Endothelial cell of umbilical vein (primary cell): ENCODE data around the gene MRTFA. TPM values are rescaled to one million over a fixed set of nuclear protein-coding genes. Genes with fewer than 3 reads are reported as not detected.

Experiments
- BruUV-seq: library from RNA; stranded (reverse); fragments of 400-500 nt; replicated peaks from 2 replicates; lab custom pipeline; 2021; lab: Mats Ljungman, UMichigan
- CTCF ChIA-PET: fragments of 300-600, 350-600 bp; sonication (Branson Sonifier 250); formaldehyde crosslinking; loops from one replicate; lab custom pipeline; 2021; ENCODE audit warnings: antibody characterized with exemption, inconsistent platforms; lab: Charles Lee
- POLR2A ChIA-PET: fragments of 300-600, 350-600 bp; sonication (Branson Sonifier 250); formaldehyde crosslinking; loops from one replicate; lab custom pipeline; 2021; ENCODE audit warnings: antibody characterized with exemption, inconsistent platforms; lab: Charles Lee
- DNase-seq: peaks from one replicate; pipeline ENCODE4 v3.0.0-alpha.2; 2011; ENCODE audit warnings: low read depth, low spot score
- FAIRE-seq: peaks from 2 replicates; lab custom pipeline; 2011; peaks lifted over from hg19 to GRCh38; lab: Jason Lieb, UNC
- H2AFZ ChIP-seq: 2 replicates; pipeline ENCODE4 v1.6.0; 2012; ENCODE audit warnings: low read depth, low read length, control low read depth, inconsistent platforms
- H3K27ac ChIP-seq: 2 replicates; pipeline ENCODE4 v1.5.1; 2011; ENCODE audit warnings: low read depth, mild to moderate bottlenecking, control low read depth, low read length, moderate library complexity; ENCODE audit not compliant: insufficient read depth
- H3K27me3 ChIP-seq, 2 experiments: 2 replicates each; pipeline versions ENCODE4 v1.6.0 to v1.6.1; 2011; ENCODE audit warnings: low read length in 2 of 2, mixed read lengths in 1 of 2; ENCODE audit not compliant: control insufficient read depth in 2 of 2, insufficient read depth in 2 of 2
- H3K36me3 ChIP-seq, 2 experiments: 2 replicates in 1 of 2; 3 replicates in 1 of 2; pipeline ENCODE4 v1.5.1; 2011; ENCODE audit warnings: low read length in 2 of 2, mild to moderate bottlenecking in 1 of 2, moderate library complexity in 1 of 2; ENCODE audit not compliant: control insufficient read depth in 2 of 2, insufficient read depth in 2 of 2; ENCODE audit errors: extremely low read depth in 1 of 2
- H3K4me1 ChIP-seq: 3 replicates; pipeline ENCODE4 v1.5.1; 2011; ENCODE audit warnings: mild to moderate bottlenecking, low read length; ENCODE audit not compliant: control insufficient read depth, insufficient read depth; ENCODE audit errors: extremely low read depth
- H3K4me2 ChIP-seq: 2 replicates; pipeline ENCODE4 v1.6.1; 2011; ENCODE audit warnings: low read length, control low read depth, mixed read lengths; ENCODE audit not compliant: insufficient read depth
- H3K4me3 ChIP-seq, 3 experiments: fragments of 200-600 bp in 1 of 3; sonication (generic), shearing (Covaris generic) in 1 of 3; replicated peaks in 1 of 3; 2 replicates each; pipeline ENCODE4 v1.5.1; 2011 to 2016; ENCODE audit warnings: control low read depth in 3 of 3, low read length in 3 of 3, mild to moderate bottlenecking in 2 of 3, inconsistent platforms in 1 of 3, low read depth in 1 of 3, moderate library complexity in 1 of 3; ENCODE audit not compliant: insufficient read depth in 1 of 3
- H3K79me2 ChIP-seq: 2 replicates; pipeline ENCODE4 v1.6.0; 2012; ENCODE audit warnings: low read length, inconsistent platforms; ENCODE audit not compliant: control insufficient read depth, insufficient read depth
- H3K9ac ChIP-seq: replicated peaks from 2 replicates; pipeline ENCODE3; 2011; ENCODE audit warnings: low read length, control low read depth; ENCODE audit not compliant: insufficient read depth; ENCODE audit errors: extremely low read depth
- H3K9me1 ChIP-seq: replicated peaks from 3 replicates; pipeline ENCODE4 v1.6.0; 2011; ENCODE audit warnings: mild to moderate bottlenecking, low read length; ENCODE audit not compliant: control insufficient read depth, insufficient read depth; ENCODE audit errors: extremely low read depth
- H3K9me3 ChIP-seq: replicated peaks from 2 replicates; pipeline ENCODE4 v1.5.1; 2012; ENCODE audit warnings: low read length, inconsistent platforms; ENCODE audit not compliant: control insufficient read depth, insufficient read depth
- H4K20me1 ChIP-seq: replicated peaks from 2 replicates; pipeline ENCODE3; 2011; ENCODE audit warnings: mild to moderate bottlenecking, low read length; ENCODE audit not compliant: control insufficient read depth, insufficient read depth; ENCODE audit errors: extremely low read depth
- EZH2 ChIP-seq: IDR thresholded peaks from 2 replicates; pipeline ENCODE4 v1.6.1; 2012; ENCODE audit warnings: borderline replicate concordance, low read depth, mild to moderate bottlenecking, moderate library complexity, low read length, inconsistent platforms; ENCODE audit not compliant: severe bottlenecking
- FOS ChIP-seq: IDR thresholded peaks from 2 replicates; pipeline ENCODE4 v1.6.1; 2011; ENCODE audit warnings: mild to moderate bottlenecking, low read length, moderate library complexity, borderline replicate concordance; ENCODE audit not compliant: insufficient read depth
- GATA2 ChIP-seq: IDR thresholded peaks from 2 replicates; pipeline ENCODE4 v1.7.0; 2011; ENCODE audit warnings: low read depth, mild to moderate bottlenecking, moderate library complexity, mixed read lengths, low read length; ENCODE audit not compliant: insufficient read length, insufficient read depth
- JUN ChIP-seq: IDR thresholded peaks from 2 replicates; pipeline ENCODE4 v1.6.1; 2011; ENCODE audit warnings: borderline replicate concordance, low read depth; ENCODE audit not compliant: insufficient read length, insufficient read depth
- MYC ChIP-seq: IDR thresholded peaks from one replicate; pipeline ENCODE4 v1.6.1; 2011; ENCODE audit warnings: mild to moderate bottlenecking, low read depth, low read length
- POLR2A ChIP-seq: IDR thresholded peaks from 2 replicates; pipeline ENCODE4 v1.6.1; 2012; ENCODE audit warnings: low read depth, mild to moderate bottlenecking, control low read depth, low read length
- POLR2AphosphoS5 ChIP-seq: IDR thresholded peaks from 2 replicates; pipeline ENCODE4 v1.6.1; 2012; ENCODE audit warnings: low read depth, mild to moderate bottlenecking, control low read depth, low read length, moderate library complexity; ENCODE audit not compliant: insufficient read depth
- dilution Hi-C: fragments of 300-500 bp; cut with MboI; formaldehyde crosslinking; loops from one replicate; pipeline ENCODE4 v1.15.0; 2019; ENCODE audit warnings: low sequenced_read_pairs; ENCODE audit not compliant: extremely low pct_ligation_motif_present
- intact Hi-C: fragments of 100-400 bp; cut with micrococcal nuclease; formaldehyde crosslinking; loops from one replicate; pipeline ENCODE4 v1.10.0; 2022
- polyA plus RNA-seq, 4 experiments: library from polyadenylated mRNA; depleted of rRNA in 3 of 4; stranded (reverse) in 3 of 4; unstranded in 1 of 4; fragments of >200 nt; gene quantifications; 2 replicates each; pipeline versions ENCODE4 v1.2.1 to v1.2.3, GENCODE V29; 2011 to 2012; ENCODE audit warnings: missing spikeins in 1 of 4
- total RNA-seq: library from RNA; stranded (reverse); gene quantifications from 2 replicates; pipeline ENCODE4 v1.2.3, GENCODE V29; 2021
- TF ChIP-seq, protein P1 (sequence below), 2 donors: IDR thresholded peaks; 1 replicate in 1 of 2; 2 replicates in 1 of 2; pipeline ENCODE4 v1.5.1; 2011; ENCODE audit warnings: low read length in 2 of 2, mild to moderate bottlenecking in 2 of 2, moderate library complexity in 2 of 2, control low read depth in 1 of 2, inconsistent platforms in 1 of 2, low read depth in 1 of 2; ENCODE audit not compliant: insufficient read depth in 1 of 2; ENCODE audit errors: extremely low read depth in 1 of 2
- TF ChIP-seq, protein P2 (sequence below): IDR thresholded peaks from 2 replicates; pipeline ENCODE4 v1.6.1; 2011; ENCODE audit not compliant: insufficient read depth, insufficient read length

MRTFA gene
- total and polyA plus RNA-seq, 2 donors (not counting 3 experiments of a cell fraction or from before 2014, with no cell fraction given): 13.6 to 44.1 TPM

DNA sequence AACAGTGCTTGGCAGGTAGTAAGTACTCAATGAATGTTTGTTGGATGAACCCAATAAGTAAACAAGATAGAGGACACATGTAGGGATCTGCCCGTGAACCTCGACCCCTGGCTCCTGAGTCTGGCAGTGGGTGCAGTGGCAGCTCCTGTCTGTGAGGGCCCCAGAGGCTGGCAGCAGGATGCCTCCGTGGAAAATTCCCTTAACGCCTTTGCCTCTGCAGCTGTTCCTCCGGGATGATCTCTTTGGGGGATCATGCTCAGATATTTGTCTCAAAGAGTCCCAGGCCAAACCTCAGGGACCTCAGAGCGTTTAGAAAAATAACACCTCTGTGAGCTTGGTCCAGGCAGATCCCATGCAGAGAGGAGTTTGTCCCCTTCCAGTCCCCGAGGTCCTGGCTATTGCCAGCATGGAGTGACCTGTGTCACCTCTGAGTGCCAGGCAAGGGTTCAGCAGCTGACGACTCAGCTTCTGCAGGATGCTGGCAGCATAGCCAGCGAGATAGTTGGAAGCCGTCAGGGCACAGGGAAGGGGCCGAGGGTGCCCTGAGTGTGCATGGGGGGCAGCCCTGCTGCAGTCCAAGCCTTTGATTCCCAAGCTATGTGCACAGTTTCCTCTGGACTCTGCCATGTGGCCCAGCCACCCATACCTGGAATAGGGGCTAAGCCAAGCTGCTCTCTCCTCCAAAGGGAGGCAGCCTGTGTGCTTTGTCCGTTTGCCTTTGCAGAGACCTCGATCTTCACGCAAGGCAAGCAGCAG is 42.2 kb upstream of the MRTFA start:
- intact Hi-C loops (no loop called here), dilution Hi-C loops (no loop called here)
- POLR2A ChIA-PET: no interaction called here
- TF ChIP-seq FOS (no peak), GATA2 (no peak), POLR2AphosphoS5 (no peak), JUN (no peak), MYC (no peak), POLR2A (no peak), EZH2 (no peak)
- TF ChIP-seq, protein P1, sequence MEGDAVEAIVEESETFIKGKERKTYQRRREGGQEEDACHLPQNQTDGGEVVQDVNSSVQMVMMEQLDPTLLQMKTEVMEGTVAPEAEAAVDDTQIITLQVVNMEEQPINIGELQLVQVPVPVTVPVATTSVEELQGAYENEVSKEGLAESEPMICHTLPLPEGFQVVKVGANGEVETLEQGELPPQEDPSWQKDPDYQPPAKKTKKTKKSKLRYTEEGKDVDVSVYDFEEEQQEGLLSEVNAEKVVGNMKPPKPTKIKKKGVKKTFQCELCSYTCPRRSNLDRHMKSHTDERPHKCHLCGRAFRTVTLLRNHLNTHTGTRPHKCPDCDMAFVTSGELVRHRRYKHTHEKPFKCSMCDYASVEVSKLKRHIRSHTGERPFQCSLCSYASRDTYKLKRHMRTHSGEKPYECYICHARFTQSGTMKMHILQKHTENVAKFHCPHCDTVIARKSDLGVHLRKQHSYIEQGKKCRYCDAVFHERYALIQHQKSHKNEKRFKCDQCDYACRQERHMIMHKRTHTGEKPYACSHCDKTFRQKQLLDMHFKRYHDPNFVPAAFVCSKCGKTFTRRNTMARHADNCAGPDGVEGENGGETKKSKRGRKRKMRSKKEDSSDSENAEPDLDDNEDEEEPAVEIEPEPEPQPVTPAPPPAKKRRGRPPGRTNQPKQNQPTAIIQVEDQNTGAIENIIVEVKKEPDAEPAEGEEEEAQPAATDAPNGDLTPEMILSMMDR (IDR thresholded peaks at IDR 0.05; ENCODE audit: extremely low read depth in 1 of 2, insufficient read depth in 1 of 2, low read depth in 1 of 2, low read length in 2 of 2): no peak
- TF ChIP-seq, protein P2, sequence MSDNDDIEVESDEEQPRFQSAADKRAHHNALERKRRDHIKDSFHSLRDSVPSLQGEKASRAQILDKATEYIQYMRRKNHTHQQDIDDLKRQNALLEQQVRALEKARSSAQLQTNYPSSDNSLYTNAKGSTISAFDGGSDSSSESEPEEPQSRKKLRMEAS: no peak
- no peak for FAIRE-seq
- no peaks in the 10 kb centered on the region for H4K20me1 ChIP-seq
- no TSS peak for BruUV-seq
- H2AFZ ChIP-seq: no peak overlapping the region
- no peak overlapping the region for H3K9ac ChIP-seq
- no peak for DNase-seq
- H3K4me2 ChIP-seq: no peak overlapping the region
- H3K4me3 ChIP-seq: no peak overlapping the region
- no peaks in the 10 kb centered on the region for H3K9me1 ChIP-seq
- peaks cover 15 to 20% of the 10 kb centered on the region in 2 experiments for H3K27me3 ChIP-seq
- H3K36me3 ChIP-seq: no peaks in the 10 kb centered on the region
- H3K9me3 ChIP-seq: no peaks in the 10 kb centered on the region
- H3K27ac ChIP-seq: no peak overlapping the region
- no peaks in the 10 kb centered on the region for H3K79me2 ChIP-seq
- CTCF ChIA-PET: interaction anchor here (1.1 kb wide), 1 partner anchor 61 kb away, joined by 3 read pairs; no protein-coding TSS in a partner anchor
- peaks cover 7% of the 10 kb centered on the region for H3K4me1 ChIP-seq
